ENCODE data around the gene FBXL16.

DNA sequence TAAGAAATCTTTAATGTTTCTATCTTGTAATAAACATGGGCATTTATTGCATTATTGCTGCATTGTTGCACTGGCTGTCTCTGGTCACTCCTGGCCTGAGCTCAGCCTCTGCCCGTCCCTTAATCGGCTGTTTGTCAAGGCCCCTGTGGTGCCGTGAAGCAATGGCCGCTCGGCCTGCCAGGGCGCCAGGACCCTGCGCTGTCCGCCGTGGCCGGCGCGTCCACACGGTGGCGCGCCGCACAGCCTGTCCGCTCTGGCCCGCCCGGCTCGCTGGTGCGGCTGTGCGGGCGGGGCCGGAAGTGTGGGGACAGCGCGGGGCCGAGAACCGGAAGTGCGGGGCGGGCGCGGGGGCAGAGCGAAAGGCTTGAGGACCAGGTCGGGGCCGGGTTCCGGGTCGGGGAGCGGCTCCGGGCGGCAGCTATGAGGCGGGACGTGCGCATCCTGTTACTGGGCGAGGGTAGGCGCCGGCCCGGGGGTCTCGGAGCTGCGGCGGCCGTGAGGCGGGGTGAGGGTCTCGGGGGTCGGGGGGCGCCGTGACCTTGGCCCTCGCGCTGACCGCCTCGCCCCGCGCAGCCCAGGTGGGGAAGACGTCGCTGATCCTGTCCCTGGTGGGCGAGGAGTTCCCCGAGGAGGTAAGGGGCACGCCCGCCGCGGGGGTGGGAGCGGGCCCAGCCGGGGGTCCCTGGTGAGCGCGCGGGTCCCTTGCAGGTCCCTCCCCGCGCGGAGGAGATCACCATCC is 37.7 kb downstream of the FBXL16 start, which contains the start of gene RHOT2:
- peak; percentile 86 for TF ChIP-seq POLR2A (IDR thresholded peaks at IDR 0.05; ENCODE audit: low read depth, low read length)
- TF ChIP-seq POLR2AphosphoS5 (IDR thresholded peaks at IDR 0.05; ENCODE audit: low read depth, low read length), result peak; percentile 58; the same call in 1 of the 2 replicates
